HG03196 (cell line): ENCODE data around the gene PPFIBP2.
"Not testable (repeated sequence)": the region's sequence is repeated elsewhere in the genome, so short reads cannot be mapped to it uniquely, and the experiment has no call there.

Experiments
- ATAC-seq: cut with Tn5 transposase; IDR thresholded peaks from one replicate; pipeline ENCODE4 v1.9.1; 2021; ENCODE audit not compliant: unreplicated experiment

Gene PPFIBP2

DNA sequence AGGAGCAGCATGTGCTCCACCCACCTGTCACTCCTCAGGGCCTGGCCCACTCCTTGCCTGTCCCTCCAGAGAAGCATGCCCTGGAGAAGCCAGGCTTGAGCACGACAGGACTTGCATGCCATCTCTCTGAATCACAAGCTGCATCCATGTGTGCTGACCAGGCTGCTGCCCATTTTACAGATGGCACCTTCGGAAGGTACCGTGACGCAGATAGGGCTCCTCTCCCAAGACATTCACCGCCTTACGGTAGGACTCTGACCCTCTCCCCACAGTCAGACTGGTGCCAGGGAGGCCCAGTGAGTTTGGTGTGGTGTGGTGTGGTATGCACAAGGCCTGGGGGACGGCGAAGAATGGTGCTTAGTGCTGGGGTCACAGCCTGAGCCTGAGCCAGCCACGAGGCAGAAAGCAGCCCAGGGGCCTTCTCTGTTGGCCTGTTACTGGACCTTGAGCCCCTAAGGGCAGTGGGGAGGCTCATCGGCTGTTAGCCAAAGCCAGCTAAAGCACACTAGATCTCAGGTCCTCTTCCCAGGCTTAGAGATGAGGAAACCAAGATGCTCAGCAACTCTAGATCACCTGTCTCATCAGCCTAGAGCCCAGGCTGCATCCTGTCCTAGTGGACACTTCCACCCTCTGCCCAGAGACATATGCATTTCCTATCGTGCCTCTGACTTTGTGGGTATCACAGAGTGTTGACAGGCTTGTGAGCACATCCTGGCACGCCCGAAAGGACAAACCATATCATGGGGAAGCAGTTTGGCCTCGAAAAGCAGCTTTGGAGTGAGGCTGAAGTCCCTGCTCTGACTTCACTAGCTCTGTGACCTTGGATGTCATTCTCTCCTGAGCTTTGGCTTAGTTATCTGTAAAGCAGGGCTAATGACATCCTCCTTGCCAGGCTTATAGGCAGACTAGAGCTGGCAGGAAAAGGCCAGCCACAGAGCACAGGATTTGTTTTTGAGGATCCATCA lies 141.7 kb downstream of the PPFIBP2 start:
- no peak for ATAC-seq

GRCh38 chr11:7656704-7657103 lies 142.9 kb downstream of the PPFIBP2 start:
- ATAC-seq, result no peak

- no peak for ATAC-seq
Measured at GRCh38 chr11:7657306-7658025, 143.7 kb downstream of the PPFIBP2 start.

- ATAC-seq, result not testable (repeated sequence)
Measured at GRCh38 chr11:7663531-7663930, 149.7 kb downstream of the PPFIBP2 start.

DNA sequence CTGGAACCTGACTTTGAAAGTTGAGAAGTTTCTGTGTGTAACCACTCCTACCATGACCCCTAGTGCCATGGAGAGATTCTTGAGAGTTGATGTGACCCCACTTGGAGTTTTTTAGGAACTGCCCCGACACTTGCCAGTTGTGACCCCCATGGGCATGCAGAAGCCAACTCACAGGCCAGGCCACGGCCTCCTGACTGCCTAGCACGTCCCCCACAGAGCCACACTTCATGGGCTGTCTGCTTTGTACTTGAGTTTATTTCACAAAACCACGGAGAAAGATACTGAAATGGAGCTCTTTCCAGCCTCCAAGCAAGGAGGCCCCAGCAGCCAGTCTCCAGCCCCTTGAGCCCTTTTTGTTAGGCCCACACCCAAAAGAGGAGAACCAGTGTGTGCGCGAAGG lies 151.1 kb downstream of the PPFIBP2 start:
- no peak for ATAC-seq

GRCh38 chr11:7665473-7666291 lies 151.9 kb downstream of the PPFIBP2 start:
- peak; percentile 92 for ATAC-seq

GRCh38 chr11:7666292-7666866 lies 152.6 kb downstream of the PPFIBP2 start:
- ATAC-seq, result no peak

- ATAC-seq, result no peak
Measured at GRCh38 chr11:7667460-7667859, 153.7 kb downstream of the PPFIBP2 start.

DNA sequence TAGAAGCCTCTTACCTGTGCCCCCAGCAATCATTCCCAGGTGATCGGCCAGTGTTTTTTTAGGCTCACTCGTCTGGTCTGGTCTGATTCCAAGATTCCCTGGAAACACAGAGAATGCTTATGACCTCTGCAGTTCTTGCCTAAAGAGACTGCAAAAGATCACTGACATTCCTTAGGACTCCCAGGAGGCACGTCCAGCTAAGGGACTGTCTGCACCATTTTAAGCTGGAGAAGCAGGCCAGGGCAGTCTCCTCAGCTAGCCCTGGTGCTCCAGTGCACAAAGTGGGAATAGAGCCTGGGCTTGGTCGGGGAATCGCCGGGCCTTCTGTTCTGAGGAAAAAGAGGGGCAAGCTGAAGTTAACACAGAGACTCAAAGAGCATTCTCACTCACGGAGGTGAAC lies 154.7 kb downstream of the PPFIBP2 start:
- no peak for ATAC-seq

GRCh38 chr11:7668911-7669310 lies 155.1 kb downstream of the PPFIBP2 start:
- ATAC-seq, result no peak

DNA sequence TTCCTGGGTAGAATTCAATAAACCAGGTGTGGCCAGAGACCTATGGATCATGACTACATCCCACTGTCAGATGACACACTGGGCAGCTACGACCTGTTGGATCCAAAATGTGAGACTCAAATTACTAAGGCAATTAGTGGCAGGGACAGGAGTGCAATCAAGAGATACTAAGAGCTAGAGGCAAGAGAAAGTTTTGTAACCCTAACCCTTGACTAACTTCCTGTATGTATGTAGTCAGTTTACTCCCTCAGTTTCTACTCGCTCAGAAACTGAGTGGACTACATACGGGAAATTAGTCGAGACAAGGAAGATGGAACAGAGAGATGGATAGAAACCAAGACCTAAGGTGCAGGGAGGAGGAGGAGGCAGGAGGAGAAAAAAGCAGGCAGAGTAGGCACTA lies 156.8 kb downstream of the PPFIBP2 start:
- no peak for ATAC-seq

GRCh38 chr11:7671347-7672215 lies 157.8 kb downstream of the PPFIBP2 start:
- ATAC-seq, result peak; percentile 55

DNA sequence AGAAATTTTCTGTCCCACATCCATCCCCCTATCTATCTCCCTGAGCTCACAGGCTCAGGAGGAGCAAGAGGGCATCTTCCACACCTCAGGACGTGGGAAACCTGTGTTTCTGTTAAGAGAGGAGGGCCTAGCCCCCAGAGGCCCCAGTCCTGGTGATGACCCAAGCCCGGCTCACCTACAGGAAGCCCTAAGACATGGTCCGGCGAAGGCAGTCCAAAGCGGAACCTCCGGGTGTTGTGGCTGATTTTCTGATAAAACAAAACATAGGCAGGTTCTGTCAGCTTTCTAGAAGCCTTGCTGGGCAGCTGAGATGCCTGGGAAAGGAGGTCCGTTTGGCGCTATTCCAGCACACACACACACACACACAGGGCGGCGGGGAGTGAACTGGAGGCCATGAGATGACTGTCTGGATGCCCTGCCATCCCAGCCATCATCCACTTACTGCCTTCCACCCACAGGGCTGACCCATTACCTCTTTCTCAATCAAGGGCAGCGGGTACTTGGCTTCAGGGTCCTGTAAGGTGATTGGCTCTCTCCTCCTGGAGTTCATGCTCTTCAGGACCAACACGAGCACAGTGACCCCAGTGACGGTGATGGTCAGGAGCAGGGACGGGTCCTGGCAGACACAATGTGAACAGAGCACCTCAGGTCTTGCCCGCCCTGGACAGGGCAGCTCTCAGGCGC lies 158.6 kb downstream of the PPFIBP2 start:
- no peak for ATAC-seq

- no peak for ATAC-seq
Measured at GRCh38 chr11:7672960-7673723, 159.3 kb downstream of the PPFIBP2 start, which contains the start of gene CYB5R2. CYB5R2 (minus strand) TSS chr11:7673500; CDS start chr11:7672825, 675 bp downstream.

- ATAC-seq, result no peak
Measured at GRCh38 chr11:7673724-7674434, 160.1 kb downstream of the PPFIBP2 start.

- ATAC-seq, result no peak
Measured at GRCh38 chr11:7675631-7676030, 161.8 kb downstream of the PPFIBP2 start.

GRCh38 chr11:7677071-7677470 lies 163.3 kb downstream of the PPFIBP2 start:
- ATAC-seq, result no peak

DNA sequence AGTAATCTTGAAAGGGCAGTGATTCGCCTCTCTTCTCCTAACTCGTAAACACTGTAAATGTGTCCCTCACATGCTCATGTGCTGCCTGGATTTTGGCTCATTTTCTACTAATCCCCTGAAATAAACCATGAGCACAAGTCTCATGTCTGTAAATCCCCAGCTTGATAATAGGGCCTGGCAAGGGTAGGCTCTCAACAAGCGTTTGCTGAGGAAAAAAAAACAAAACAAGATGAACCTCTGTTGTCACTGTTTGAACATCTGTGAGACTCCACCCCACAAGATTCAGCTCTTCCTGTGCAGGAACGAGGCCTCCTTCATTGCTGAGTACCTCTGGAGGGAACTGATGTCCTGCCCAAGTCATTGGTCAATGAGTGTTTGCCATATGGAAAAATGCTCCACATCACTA lies 164.0 kb downstream of the PPFIBP2 start:
- no peak for ATAC-seq
